Keratinocyte (primary cell): Measurements from ENCODE around the gene ALK.

Experiments used
- EZH2 ChIP-seq: IDR thresholded peaks from one replicate; pipeline ENCODE4 v1.6.1; 2012; ENCODE audit warnings: inconsistent platforms, mild to moderate bottlenecking, low read length, moderate library complexity
- TF ChIP-seq, protein P1 (sequence below), 3 experiments: IDR thresholded peaks in 1 of 3; conservative IDR thresholded peaks in 1 of 3; optimal IDR thresholded peaks in 1 of 3; 2 replicates in 2 of 3; 3 replicates in 1 of 3; pipeline versions ENCODE3 to v1.5.1; 2011; ENCODE audit warnings: low read length in 3 of 3, mild to moderate bottlenecking in 3 of 3, moderate library complexity in 2 of 3, control low read depth in 1 of 3, inconsistent platforms in 1 of 3; ENCODE audit not compliant: insufficient read depth in 2 of 3; ENCODE audit errors: extremely low read depth in 1 of 3

DNA sequence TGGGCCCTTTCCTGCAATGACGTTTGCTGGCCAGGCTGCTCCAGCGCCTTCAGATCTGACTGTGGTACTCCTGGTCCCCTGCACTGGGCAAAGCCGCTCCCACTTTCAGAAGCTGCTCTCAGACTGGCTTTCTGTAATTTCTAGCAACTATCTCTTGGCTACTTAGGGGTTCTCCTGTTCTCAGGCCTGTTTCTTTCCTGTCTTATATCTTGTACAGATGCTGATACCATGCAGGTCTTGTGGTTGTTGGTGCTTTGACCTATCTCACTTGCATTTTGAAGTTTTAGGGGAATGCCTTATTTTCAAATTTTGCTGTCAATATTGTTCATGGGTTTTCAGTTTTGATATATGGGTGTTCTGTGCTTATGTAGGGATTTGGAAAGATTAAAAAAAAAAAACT is 660.4 kb downstream of the ALK start:
- TF ChIP-seq, protein P1, sequence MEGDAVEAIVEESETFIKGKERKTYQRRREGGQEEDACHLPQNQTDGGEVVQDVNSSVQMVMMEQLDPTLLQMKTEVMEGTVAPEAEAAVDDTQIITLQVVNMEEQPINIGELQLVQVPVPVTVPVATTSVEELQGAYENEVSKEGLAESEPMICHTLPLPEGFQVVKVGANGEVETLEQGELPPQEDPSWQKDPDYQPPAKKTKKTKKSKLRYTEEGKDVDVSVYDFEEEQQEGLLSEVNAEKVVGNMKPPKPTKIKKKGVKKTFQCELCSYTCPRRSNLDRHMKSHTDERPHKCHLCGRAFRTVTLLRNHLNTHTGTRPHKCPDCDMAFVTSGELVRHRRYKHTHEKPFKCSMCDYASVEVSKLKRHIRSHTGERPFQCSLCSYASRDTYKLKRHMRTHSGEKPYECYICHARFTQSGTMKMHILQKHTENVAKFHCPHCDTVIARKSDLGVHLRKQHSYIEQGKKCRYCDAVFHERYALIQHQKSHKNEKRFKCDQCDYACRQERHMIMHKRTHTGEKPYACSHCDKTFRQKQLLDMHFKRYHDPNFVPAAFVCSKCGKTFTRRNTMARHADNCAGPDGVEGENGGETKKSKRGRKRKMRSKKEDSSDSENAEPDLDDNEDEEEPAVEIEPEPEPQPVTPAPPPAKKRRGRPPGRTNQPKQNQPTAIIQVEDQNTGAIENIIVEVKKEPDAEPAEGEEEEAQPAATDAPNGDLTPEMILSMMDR (optimal IDR thresholded peaks at IDR 0.05 in 1 of 3, IDR thresholded peaks at IDR 0.05 in 1 of 3, conservative IDR thresholded peaks at IDR 0.05 in 1 of 3; ENCODE audit: extremely low read depth in 1 of 3, insufficient read depth in 2 of 3, low read length in 3 of 3) = no peak
- TF ChIP-seq EZH2 = no peak
